G401.6 (cell line): ENCODE data around the gene LEFTY1.

Experiments used
- FAIRE-seq: peaks from 2 replicates; lab custom pipeline; 2012; peaks lifted over from hg19 to GRCh38; lab: Jason Lieb, UNC

Gene LEFTY1

DNA sequence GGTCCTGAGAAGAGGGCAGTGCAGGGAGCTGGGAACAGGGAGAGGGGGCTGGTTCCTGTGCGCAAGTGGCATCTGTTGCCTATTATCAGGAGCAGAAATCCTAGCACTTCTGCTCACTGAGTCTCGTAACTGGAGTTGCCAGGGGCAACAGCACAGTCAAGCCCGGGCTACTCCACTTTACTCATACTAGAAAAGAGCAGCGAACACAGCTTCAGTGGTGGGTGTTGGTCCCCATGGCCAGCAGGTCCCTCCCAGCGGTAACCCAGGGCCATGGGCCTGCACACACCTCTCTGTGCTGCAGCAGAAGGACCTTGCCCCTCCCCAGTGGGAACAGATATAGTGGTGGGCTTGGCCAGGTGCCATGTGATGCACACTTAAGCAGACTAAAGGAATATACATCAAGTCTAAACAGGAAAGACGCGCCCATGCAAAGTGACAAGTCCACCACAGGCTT is 26.6 kb upstream of the LEFTY1 start:
- no peak for FAIRE-seq

DNA sequence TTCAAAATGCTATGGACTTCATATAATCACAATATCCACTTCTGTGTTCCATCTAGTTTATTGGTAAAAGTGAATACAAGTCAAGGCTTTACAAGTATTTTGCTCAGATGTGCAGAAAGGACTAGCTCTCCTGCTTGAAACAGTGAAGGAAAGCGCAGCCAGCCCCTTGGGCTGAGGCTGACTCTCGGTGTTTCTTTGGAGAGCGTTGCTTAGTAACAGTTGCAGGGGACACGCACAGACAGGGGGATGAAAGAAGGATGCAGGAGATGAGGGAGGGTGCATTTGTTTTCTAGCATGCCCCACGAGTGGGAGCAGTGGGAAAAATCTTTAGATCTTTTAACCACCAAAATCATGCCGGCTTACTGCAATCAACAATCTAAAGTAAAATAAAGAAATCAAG is 26.0 kb upstream of the LEFTY1 start:
- no peak for FAIRE-seq

DNA sequence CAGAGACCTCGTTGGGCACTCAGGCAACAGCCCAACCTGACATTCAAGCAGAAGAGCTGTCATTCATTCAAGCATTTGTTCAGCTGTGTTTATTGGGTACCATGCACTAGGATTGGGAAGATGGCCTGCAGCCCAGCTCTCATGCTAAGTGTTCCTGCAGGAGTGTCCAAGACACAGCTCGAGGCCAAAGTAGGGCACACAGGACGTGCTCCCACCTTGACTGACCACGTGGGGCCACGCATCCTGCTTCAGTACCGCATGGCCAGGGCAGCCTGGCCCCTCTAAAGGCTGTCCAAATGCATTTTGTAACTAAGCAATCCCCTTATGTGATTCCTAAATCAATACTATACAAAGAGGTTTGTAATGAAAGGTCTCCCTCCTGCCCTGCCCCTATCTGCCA is 25.4 kb upstream of the LEFTY1 start:
- no peak for FAIRE-seq

DNA sequence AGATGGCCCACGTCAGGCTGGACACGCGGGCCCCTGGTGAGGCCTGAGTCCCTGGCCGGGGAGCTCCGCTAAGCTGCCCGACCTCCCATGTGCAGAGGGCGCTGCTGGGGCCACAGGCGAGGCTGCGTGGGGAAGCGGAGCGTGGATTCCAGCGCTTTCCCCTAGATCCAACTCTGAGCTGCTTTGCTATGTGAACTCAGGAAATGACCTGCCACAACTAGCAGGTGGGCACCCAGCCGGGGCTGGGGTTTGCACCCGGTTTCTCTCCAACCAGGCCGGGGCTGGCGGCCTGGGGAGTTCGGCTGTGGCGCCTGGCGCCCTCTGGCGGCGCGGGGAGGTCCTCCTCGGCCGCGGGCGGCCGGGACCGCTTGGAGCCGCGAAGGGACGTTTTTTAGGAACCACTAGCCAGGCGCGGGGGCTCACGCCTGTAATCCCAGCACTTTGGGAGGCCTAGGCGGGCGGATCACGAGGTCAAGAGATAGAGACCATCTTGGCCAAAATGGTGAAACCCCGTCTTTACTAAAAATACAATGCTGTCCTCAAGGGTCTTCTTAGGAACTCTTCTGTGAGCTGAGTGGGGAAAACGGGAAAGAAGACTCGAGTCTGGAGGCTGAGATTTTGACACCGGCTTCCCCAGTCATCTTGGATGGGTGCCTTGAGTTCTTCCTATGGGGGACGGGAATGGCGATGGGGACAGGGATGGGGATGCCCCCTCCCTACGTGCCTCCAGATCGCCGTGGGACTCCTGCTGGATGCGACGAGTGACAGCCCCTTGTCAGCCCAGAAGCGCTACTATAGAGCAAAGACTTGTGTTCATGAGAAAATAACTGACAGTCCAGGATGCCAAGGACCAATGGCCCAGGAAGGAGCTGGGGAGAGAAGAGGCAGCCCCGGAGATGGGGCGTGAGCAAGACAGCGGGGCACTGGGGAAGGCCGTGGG is 22.5 kb upstream of the LEFTY1 start:
- FAIRE-seq = no peak

DNA sequence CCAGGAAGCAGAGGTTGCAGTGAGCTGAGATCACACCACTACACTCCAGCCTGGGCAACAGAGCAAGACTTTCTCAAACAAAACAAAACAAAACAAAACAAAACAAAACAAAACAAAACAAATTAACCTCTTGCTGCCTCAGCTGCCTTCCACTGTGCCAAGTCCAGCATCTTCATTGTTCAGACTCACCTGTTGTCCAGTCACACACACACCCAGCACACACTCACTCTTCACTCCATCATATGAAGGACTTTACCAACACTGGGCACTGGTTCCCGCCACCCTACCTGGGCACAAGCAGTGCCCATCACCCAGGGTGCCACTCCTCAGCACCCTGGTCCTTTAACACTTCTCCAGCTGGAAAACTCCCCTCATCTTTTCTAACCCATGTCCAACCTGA is 20.5 kb upstream of the LEFTY1 start:
- no peak for FAIRE-seq

- FAIRE-seq = no peak
Measured at GRCh38 chr1:225908773-225909172, 19.8 kb upstream of the LEFTY1 start.

GRCh38 chr1:225908013-225908640 is 19.2 kb upstream of the LEFTY1 start:
- no peak for FAIRE-seq

GRCh38 chr1:225907341-225907740 is 18.4 kb upstream of the LEFTY1 start:
- FAIRE-seq = no peak

GRCh38 chr1:225906467-225906866 is 17.5 kb upstream of the LEFTY1 start:
- FAIRE-seq = no peak

GRCh38 chr1:225903623-225904022 is 14.7 kb upstream of the LEFTY1 start:
- FAIRE-seq = no peak

GRCh38 chr1:225899044-225899925 is 10.3 kb upstream of the LEFTY1 start:
- FAIRE-seq = no peak

DNA sequence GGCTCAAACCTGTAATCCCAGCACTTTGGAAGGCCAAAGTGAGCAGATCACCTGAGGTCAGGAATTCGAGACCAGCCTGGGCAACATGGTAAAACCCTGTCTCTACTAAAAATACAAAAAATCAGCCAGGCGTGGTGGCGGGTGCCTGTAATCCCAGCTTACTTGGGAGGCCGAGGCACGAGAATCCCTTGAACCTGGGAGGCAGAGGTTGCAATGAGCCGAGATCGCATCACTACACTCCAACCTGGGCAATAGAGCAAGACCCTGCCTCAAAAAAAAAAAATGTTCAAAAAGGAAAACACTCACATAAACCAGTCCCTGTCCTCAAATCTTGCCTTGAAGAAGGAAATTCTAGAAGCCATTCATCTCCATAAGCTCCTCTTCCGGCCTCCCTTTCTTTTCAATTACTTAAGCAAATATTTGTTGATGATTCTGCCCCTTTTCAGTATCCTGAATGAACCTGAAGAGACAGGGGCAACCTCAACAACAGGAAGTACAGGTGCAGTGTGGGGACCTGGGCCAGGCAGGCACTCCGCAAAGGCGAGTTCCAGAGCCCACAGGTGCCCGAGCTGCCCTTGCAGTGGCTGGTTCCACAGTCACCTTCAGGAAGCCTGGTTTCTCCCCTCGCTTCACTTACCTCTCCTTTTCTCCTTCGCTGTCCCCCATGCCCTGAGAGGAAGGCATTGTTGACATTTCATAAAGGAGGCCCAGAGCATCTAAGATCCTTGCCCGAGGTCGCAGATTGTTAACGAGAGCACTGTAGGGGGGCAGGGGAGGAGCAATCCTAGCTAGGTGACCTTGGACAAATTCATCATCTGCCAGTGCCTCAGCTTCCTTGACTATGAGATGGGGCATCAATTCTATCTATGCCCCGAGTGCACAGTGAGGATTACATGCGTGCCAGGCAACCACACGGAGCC is 8.9 kb upstream of the LEFTY1 start:
- FAIRE-seq = no peak

- FAIRE-seq = no peak
Measured at GRCh38 chr1:225896937-225897549, 8.1 kb upstream of the LEFTY1 start.

DNA sequence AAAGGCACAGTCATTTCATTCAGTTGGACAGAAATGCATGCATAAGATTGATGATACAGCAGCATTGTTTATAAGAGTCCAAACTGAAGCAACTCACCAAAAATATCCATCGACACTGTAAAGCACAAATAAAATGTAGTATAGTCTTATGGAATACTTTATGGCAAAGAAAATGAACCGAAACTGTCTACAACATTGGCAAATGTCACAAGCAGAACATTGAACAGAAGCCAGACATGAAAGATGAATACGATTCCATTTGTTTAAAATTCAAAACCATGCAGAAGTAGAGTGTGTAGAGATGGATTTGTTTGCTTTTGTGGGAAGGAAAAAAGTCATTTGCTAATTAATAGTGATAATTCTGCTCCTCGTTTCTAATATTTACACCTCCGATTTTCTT is 7.5 kb upstream of the LEFTY1 start:
- no peak for FAIRE-seq

- no peak for FAIRE-seq
Measured at GRCh38 chr1:225892307-225892706, 3.4 kb upstream of the LEFTY1 start.

DNA sequence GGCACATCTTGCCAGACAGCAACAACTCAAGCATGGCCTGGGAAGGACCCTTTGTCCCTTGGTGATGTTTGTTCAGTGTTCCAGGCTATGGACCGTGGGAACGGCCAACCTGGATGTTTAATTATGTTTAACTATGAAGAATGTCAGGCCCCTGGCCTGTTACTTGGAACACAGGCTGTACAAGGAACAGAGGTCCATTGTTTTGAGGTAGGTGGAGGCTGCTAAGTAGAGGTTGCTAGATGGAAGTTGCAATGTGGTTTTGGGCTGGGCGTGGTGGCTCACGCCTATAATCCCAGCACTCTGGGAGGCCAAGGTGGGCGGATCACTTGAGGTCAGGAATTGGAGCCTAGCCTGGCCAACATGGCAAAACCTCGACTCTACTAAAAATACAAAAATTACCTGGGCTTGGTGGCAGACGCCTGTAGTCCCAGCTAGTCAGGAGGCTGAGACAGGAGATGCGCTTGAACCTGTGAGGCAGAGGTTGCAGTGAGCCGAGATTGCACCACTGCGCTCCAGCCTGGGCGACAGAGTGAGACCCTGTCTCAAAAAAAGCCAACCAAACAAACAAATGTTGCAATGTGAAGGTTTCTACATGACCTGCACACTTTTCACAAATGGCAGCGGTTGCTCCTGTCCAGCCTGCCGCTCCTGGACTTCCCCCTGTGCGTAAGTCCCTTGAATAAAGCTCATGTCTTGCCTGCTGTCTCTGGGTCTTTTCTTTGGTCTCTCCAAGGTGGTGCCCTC is 2.5 kb upstream of the LEFTY1 start:
- FAIRE-seq = no peak

- no peak for FAIRE-seq
Measured at GRCh38 chr1:225890346-225891228, 1.6 kb upstream of the LEFTY1 start.

DNA sequence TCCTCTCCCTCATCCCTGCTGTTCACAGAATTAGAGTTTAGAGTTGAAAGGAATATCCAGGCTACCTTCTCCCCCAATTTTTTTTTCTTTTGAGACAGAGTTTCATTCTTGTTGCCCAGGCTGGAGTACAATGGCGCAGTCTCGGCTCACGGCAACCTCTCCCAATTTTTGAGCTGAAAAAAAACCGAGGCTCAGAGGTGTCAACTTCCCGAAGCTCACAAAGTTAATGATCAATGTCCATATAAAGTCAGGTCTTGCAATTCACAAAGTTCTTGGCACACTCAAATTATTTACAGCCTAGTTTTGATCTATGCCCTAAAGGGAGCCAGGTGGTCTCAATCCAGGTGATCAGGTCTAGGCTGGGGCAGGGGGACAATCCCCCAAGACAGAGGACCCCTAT is 797 bp upstream of the LEFTY1 start:
- no peak for FAIRE-seq

- FAIRE-seq = no peak
Measured at GRCh38 chr1:225888289-225888897, 553 bp downstream of the LEFTY1 start.
